ENCODE results near the gene RXRB.

The RXRB gene

GRCh38 chr6:33211666-33212422, 11.4 kb upstream of the RXRB start:
- no peak for DNase-seq

- DNase-seq = no peak
Measured at GRCh38 chr6:33211136-33211535, 10.7 kb upstream of the RXRB start.

GRCh38 chr6:33209856-33210255, 9.4 kb upstream of the RXRB start:
- no peak for DNase-seq

GRCh38 chr6:33208091-33208967, 7.9 kb upstream of the RXRB start, which contains the start of gene RING1:
RING1 (plus strand) TSS chr6:33208500; CDS start chr6:33208823, 323 bp downstream.
- peak; percentile 88 for DNase-seq

GRCh38 chr6:33207552-33208090, 7.2 kb upstream of the RXRB start:
- peak; percentile 35 for DNase-seq

- no peak for DNase-seq
Measured at GRCh38 chr6:33206864-33207551, 6.5 kb upstream of the RXRB start.

GRCh38 chr6:33206027-33206863, 5.8 kb upstream of the RXRB start:
- DNase-seq = no peak

GRCh38 chr6:33205191-33206026, 4.9 kb upstream of the RXRB start:
- peak; percentile 38 for DNase-seq

- peak; percentile 94 for DNase-seq
Measured at GRCh38 chr6:33204415-33205190, 4.1 kb upstream of the RXRB start, which contains the start of gene HSD17B8. HSD17B8 (plus strand) TSS chr6:33204655; CDS start chr6:33204669, 14 bp downstream.

GRCh38 chr6:33204165-33204414, 3.6 kb upstream of the RXRB start:
- no peak for DNase-seq

GRCh38 chr6:33203443-33204164, 3.1 kb upstream of the RXRB start:
- DNase-seq = no peak

GRCh38 chr6:33202799-33203198, 2.3 kb upstream of the RXRB start:
- no peak for DNase-seq

- DNase-seq = no peak
Measured at GRCh38 chr6:33201935-33202334, 1.5 kb upstream of the RXRB start.

- DNase-seq = no peak
Measured at GRCh38 chr6:33201147-33201545, 681 bp upstream of the RXRB start.

- DNase-seq = no peak
Measured at GRCh38 chr6:33199687-33200218, 712 bp downstream of the RXRB start.

GRCh38 chr6:33198853-33199436, 1.5 kb downstream of the RXRB start:
- DNase-seq = no peak

- no peak for DNase-seq
Measured at GRCh38 chr6:33198159-33198852, 2.2 kb downstream of the RXRB start.

- DNase-seq = peak; percentile 67
Measured at GRCh38 chr6:33197431-33198048, 2.9 kb downstream of the RXRB start.

Measured in CD4-positive, alpha-beta T cell treated with Interleukin-21 for 1 hour (primary cell).